Pons (tissue), 1 donor: ENCODE data around the gene SPOCK1.
"Not testable (repeated sequence)": the region's sequence is repeated elsewhere in the genome, so short reads cannot be mapped to it uniquely, and the experiment has no call there.

ENCODE experiments used
- DNase-seq: peaks from one replicate; pipeline ENCODE4 v3.0.0-alpha.2; 2016; ENCODE audit warnings: low spot score

Gene SPOCK1

GRCh38 chr5:137395011-137395755, 103.9 kb downstream of the SPOCK1 start:
- DNase-seq, result no peak

GRCh38 chr5:137394380-137394779, 104.7 kb downstream of the SPOCK1 start:
- DNase-seq, result no peak

- no peak for DNase-seq
Observed at GRCh38 chr5:137393196-137393993, 105.7 kb downstream of the SPOCK1 start.

GRCh38 chr5:137392261-137392660, 106.9 kb downstream of the SPOCK1 start:
- DNase-seq, result no peak

- not testable (repeated sequence) for DNase-seq
Observed at GRCh38 chr5:137391044-137391443, 108.1 kb downstream of the SPOCK1 start.

GRCh38 chr5:137389042-137389441, 110.1 kb downstream of the SPOCK1 start:
- no peak for DNase-seq

GRCh38 chr5:137385064-137385463, 114.1 kb downstream of the SPOCK1 start:
- no peak for DNase-seq

GRCh38 chr5:137383909-137384308, 115.2 kb downstream of the SPOCK1 start:
- no peak for DNase-seq

- DNase-seq, result no peak
Observed at GRCh38 chr5:137381555-137381954, 117.6 kb downstream of the SPOCK1 start.

- DNase-seq, result no peak
Observed at GRCh38 chr5:137379555-137380286, 119.4 kb downstream of the SPOCK1 start.

GRCh38 chr5:137375741-137376526, 123.2 kb downstream of the SPOCK1 start:
- DNase-seq, result no peak

GRCh38 chr5:137374110-137374714, 124.9 kb downstream of the SPOCK1 start:
- no peak for DNase-seq

GRCh38 chr5:137372773-137373160, 126.4 kb downstream of the SPOCK1 start:
- no peak for DNase-seq

GRCh38 chr5:137372016-137372772, 126.9 kb downstream of the SPOCK1 start:
- no peak for DNase-seq

- no peak for DNase-seq
Observed at GRCh38 chr5:137370096-137371071, 128.7 kb downstream of the SPOCK1 start.

- no peak for DNase-seq
Observed at GRCh38 chr5:137368651-137369050, 130.5 kb downstream of the SPOCK1 start.

GRCh38 chr5:137367951-137368350, 131.2 kb downstream of the SPOCK1 start:
- no peak for DNase-seq

- DNase-seq, result no peak
Observed at GRCh38 chr5:137366526-137366925, 132.6 kb downstream of the SPOCK1 start.

GRCh38 chr5:137365126-137365865, 133.8 kb downstream of the SPOCK1 start:
- no peak for DNase-seq
